ENCODE data around the gene LAMTOR3.

DNA sequence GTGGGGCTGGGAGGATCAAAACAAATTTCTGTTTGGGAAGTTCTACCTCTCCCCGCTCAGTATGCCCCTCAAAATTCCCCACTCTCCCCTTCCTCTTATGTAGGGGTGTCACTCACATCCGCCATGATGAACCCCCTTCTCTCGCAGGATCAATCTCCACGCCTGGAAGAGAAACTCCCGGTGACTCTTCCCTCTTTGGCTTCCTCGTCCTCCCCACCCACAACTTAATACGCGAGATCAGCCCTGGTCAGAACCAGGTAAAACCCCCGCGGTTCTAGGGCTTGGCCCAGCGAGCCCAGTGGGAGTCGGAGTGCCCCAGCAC lies 427 bp downstream of the LAMTOR3 start:
- TF ChIP-seq CTCF (conservative IDR thresholded peaks at IDR 0.05; ENCODE audit: low read depth in 2 of 2) (no peak), EZH2phosphoT487 (IDR thresholded peaks at IDR 0.05; ENCODE audit: unreplicated experiment) (no peak), POLR2AphosphoS5 (IDR thresholded peaks at IDR 0.05; ENCODE audit: low read depth) (no peak), JUNB (IDR thresholded peaks at IDR 0.05; ENCODE audit: unreplicated experiment) (no peak), EZH2 (IDR thresholded peaks at IDR 0.05; ENCODE audit: low read depth, unreplicated experiment) (no peak), ZNF114 (CRISPR knock-in tag; IDR thresholded peaks at IDR 0.05) (no peak), CREB1 (CRISPR knock-in tag; IDR thresholded peaks at IDR 0.05; ENCODE audit: low read depth) (no peak)
- TF ChIP-seq, protein P1, sequence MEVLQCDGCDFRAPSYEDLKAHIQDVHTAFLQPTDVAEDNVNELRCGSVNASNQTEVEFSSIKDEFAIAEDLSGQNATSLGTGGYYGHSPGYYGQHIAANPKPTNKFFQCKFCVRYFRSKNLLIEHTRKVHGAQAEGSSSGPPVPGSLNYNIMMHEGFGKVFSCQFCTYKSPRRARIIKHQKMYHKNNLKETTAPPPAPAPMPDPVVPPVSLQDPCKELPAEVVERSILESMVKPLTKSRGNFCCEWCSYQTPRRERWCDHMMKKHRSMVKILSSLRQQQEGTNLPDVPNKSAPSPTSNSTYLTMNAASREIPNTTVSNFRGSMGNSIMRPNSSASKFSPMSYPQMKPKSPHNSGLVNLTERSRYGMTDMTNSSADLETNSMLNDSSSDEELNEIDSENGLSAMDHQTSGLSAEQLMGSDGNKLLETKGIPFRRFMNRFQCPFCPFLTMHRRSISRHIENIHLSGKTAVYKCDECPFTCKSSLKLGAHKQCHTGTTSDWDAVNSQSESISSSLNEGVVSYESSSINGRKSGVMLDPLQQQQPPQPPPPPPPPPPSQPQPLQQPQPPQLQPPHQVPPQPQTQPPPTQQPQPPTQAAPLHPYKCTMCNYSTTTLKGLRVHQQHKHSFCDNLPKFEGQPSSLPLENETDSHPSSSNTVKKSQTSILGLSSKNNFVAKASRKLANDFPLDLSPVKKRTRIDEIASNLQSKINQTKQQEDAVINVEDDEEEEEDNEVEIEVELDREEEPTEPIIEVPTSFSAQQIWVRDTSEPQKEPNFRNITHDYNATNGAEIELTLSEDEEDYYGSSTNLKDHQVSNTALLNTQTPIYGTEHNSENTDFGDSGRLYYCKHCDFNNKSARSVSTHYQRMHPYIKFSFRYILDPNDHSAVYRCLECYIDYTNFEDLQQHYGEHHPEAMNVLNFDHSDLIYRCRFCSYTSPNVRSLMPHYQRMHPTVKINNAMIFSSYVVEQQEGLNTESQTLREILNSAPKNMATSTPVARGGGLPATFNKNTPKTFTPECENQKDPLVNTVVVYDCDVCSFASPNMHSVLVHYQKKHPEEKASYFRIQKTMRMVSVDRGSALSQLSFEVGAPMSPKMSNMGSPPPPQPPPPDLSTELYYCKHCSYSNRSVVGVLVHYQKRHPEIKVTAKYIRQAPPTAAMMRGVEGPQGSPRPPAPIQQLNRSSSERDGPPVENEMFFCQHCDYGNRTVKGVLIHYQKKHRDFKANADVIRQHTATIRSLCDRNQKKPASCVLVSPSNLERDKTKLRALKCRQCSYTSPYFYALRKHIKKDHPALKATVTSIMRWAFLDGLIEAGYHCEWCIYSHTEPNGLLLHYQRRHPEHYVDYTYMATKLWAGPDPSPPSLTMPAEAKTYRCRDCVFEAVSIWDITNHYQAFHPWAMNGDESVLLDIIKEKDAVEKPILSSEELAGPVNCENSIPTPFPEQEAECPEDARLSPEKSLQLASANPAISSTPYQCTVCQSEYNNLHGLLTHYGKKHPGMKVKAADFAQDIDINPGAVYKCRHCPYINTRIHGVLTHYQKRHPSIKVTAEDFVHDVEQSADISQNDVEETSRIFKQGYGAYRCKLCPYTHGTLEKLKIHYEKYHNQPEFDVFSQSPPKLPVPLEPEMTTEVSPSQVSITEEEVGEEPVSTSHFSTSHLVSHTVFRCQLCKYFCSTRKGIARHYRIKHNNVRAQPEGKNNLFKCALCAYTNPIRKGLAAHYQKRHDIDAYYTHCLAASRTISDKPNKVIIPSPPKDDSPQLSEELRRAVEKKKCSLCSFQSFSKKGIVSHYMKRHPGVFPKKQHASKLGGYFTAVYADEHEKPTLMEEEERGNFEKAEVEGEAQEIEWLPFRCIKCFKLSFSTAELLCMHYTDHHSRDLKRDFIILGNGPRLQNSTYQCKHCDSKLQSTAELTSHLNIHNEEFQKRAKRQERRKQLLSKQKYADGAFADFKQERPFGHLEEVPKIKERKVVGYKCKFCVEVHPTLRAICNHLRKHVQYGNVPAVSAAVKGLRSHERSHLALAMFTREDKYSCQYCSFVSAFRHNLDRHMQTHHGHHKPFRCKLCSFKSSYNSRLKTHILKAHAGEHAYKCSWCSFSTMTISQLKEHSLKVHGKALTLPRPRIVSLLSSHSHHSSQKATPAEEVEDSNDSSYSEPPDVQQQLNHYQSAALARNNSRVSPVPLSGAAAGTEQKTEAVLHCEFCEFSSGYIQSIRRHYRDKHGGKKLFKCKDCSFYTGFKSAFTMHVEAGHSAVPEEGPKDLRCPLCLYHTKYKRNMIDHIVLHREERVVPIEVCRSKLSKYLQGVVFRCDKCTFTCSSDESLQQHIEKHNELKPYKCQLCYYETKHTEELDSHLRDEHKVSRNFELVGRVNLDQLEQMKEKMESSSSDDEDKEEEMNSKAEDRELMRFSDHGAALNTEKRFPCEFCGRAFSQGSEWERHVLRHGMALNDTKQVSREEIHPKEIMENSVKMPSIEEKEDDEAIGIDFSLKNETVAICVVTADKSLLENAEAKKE (CRISPR knock-in tag; IDR thresholded peaks at IDR 0.05) = no peak
- TF ChIP-seq, protein P2, sequence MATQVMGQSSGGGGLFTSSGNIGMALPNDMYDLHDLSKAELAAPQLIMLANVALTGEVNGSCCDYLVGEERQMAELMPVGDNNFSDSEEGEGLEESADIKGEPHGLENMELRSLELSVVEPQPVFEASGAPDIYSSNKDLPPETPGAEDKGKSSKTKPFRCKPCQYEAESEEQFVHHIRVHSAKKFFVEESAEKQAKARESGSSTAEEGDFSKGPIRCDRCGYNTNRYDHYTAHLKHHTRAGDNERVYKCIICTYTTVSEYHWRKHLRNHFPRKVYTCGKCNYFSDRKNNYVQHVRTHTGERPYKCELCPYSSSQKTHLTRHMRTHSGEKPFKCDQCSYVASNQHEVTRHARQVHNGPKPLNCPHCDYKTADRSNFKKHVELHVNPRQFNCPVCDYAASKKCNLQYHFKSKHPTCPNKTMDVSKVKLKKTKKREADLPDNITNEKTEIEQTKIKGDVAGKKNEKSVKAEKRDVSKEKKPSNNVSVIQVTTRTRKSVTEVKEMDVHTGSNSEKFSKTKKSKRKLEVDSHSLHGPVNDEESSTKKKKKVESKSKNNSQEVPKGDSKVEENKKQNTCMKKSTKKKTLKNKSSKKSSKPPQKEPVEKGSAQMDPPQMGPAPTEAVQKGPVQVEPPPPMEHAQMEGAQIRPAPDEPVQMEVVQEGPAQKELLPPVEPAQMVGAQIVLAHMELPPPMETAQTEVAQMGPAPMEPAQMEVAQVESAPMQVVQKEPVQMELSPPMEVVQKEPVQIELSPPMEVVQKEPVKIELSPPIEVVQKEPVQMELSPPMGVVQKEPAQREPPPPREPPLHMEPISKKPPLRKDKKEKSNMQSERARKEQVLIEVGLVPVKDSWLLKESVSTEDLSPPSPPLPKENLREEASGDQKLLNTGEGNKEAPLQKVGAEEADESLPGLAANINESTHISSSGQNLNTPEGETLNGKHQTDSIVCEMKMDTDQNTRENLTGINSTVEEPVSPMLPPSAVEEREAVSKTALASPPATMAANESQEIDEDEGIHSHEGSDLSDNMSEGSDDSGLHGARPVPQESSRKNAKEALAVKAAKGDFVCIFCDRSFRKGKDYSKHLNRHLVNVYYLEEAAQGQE (IDR thresholded peaks at IDR 0.05; ENCODE audit: unreplicated experiment) = no peak
- TF ChIP-seq, protein P3, sequence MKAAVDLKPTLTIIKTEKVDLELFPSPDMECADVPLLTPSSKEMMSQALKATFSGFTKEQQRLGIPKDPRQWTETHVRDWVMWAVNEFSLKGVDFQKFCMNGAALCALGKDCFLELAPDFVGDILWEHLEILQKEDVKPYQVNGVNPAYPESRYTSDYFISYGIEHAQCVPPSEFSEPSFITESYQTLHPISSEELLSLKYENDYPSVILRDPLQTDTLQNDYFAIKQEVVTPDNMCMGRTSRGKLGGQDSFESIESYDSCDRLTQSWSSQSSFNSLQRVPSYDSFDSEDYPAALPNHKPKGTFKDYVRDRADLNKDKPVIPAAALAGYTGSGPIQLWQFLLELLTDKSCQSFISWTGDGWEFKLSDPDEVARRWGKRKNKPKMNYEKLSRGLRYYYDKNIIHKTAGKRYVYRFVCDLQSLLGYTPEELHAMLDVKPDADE (IDR thresholded peaks at IDR 0.05) = no peak

Data from GM23338 (cell line).